Measurements from ENCODE around the gene NT5C3A. TPM values are rescaled to one million over a fixed set of nuclear protein-coding genes. Genes with fewer than 3 reads are reported as not detected.
"Not testable (repeated sequence)": the region's sequence is repeated elsewhere in the genome, so short reads cannot be mapped to it uniquely, and the experiment has no call there.

The NT5C3A gene
- total and polyA plus RNA-seq, 9 donors = 17.4 to 33.0 (median 22.4) TPM

DNA sequence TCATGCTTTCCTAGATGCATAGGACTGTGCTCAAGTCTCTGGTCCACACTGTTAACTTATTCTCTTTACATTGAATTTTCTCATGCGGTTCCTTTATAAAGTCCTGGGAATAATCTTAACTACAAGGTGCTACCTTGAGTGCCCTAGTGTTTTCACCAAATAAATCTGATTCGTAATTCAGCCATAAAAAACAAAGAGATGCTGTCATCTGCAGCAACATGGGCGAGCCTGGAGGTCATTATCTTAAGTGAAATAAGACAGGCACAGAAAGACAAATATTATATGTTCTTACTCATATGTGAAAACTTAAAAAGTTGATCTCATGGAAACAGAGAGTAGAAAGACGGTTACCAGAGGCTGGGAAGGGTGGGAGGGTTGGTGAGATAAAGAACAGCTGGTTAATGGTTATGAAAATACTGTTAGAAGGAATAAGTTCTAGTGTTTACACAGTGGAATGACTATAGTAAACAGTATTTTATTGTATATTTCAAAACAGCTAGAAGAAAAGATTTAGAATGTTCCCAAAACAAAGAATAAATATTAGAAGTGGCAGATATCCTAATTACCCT, 38.3 kb downstream of the NT5C3A start:
- TF ChIP-seq, protein P1, sequence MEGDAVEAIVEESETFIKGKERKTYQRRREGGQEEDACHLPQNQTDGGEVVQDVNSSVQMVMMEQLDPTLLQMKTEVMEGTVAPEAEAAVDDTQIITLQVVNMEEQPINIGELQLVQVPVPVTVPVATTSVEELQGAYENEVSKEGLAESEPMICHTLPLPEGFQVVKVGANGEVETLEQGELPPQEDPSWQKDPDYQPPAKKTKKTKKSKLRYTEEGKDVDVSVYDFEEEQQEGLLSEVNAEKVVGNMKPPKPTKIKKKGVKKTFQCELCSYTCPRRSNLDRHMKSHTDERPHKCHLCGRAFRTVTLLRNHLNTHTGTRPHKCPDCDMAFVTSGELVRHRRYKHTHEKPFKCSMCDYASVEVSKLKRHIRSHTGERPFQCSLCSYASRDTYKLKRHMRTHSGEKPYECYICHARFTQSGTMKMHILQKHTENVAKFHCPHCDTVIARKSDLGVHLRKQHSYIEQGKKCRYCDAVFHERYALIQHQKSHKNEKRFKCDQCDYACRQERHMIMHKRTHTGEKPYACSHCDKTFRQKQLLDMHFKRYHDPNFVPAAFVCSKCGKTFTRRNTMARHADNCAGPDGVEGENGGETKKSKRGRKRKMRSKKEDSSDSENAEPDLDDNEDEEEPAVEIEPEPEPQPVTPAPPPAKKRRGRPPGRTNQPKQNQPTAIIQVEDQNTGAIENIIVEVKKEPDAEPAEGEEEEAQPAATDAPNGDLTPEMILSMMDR (IDR thresholded peaks at IDR 0.05) = no peak
- TF ChIP-seq POLR2A (IDR thresholded peaks at IDR 0.05) (no peak), EP300 (IDR thresholded peaks at IDR 0.05) (no peak)
- no peaks in the 10 kb centered on the region for H3K9me3 ChIP-seq
- 66 to 69% (median 67%) methylated on average over 4 of the region's 4 CpGs for WGBS, 3 donors
- H3K27me3 ChIP-seq = no peaks in the 10 kb centered on the region
- H3K27ac ChIP-seq = no peak overlapping the region
- no peaks in the 10 kb centered on the region for H3K4me1 ChIP-seq (ENCODE audit: insufficient read depth)
- H3K4me3 ChIP-seq = no peak overlapping the region
- intact Hi-C loops (cut with DNase I) = no loop called here
- DNase-seq = no peak
- no peaks in the 10 kb centered on the region for H3K36me3 ChIP-seq

GRCh38 chr7:33012364-33012763, 50.2 kb downstream of the NT5C3A start:
- TF ChIP-seq, protein P1 (IDR thresholded peaks at IDR 0.05) = no peak
- TF ChIP-seq POLR2A (IDR thresholded peaks at IDR 0.05) (no peak), EP300 (IDR thresholded peaks at IDR 0.05) (no peak)
- intact Hi-C loops (cut with DNase I) = no loop called here
- DNase-seq = no peak
- H3K27ac ChIP-seq = no peak overlapping the region
- H3K9me3 ChIP-seq = no peaks in the 10 kb centered on the region
- H3K4me1 ChIP-seq (ENCODE audit: insufficient read depth) = no peaks in the 10 kb centered on the region
- H3K4me3 ChIP-seq = no peak overlapping the region
- no peaks in the 10 kb centered on the region for H3K27me3 ChIP-seq
- no peaks in the 10 kb centered on the region for H3K36me3 ChIP-seq

DNA sequence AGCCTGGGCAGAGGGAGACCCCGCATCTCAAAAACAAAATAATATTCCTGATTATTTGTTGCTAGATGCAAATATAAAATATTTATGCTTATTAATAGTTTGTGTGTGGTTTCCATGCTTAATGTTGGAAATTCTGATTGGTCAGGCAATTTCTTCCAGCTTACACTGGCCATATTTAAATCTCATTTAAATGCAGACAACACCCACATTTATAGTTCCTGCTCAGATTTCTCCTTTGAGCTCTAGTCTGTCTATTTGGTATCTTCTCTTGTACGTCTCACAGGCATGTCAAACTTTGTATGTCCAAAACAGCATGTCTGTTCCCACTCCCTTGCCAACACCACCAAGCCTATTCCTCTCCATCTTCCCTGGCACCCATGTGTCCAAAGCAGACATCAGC, 52.8 kb downstream of the NT5C3A start:
- WGBS, 3 donors = 87 to 92% (median 89%) methylated on average over 2 of the region's 2 CpGs
- intact Hi-C loops (cut with DNase I) = no loop called here
- TF ChIP-seq POLR2A (IDR thresholded peaks at IDR 0.05) = no peak
- TF ChIP-seq, protein P1 (IDR thresholded peaks at IDR 0.05) = no peak
- TF ChIP-seq EP300 (IDR thresholded peaks at IDR 0.05) = no peak
- Histone ChIP-seq H3K27me3 (no peaks in the 10 kb centered on the region), H3K4me1 (ENCODE audit: insufficient read depth) (no peaks in the 10 kb centered on the region), H3K27ac (no peak overlapping the region), H3K4me3 (no peak overlapping the region), H3K9me3 (no peaks in the 10 kb centered on the region), H3K36me3 (no peaks in the 10 kb centered on the region)
- no peak for DNase-seq

- WGBS, 3 donors = 91 to 93% (median 91%) methylated on average over 4 of the region's 4 CpGs
- H3K36me3 ChIP-seq; H3K4me1 ChIP-seq (ENCODE audit: insufficient read depth); DNase-seq; H3K27me3 ChIP-seq; H3K27ac ChIP-seq; H3K4me3 ChIP-seq; intact Hi-C loops (cut with DNase I); H3K9me3 ChIP-seq: not testable (repeated sequence)
Observed at GRCh38 chr7:33005690-33006089, 56.9 kb downstream of the NT5C3A start.

GRCh38 chr7:33005193-33005592, 57.4 kb downstream of the NT5C3A start:
- H3K27me3 ChIP-seq; H3K4me3 ChIP-seq; intact Hi-C loops (cut with DNase I); H3K4me1 ChIP-seq (ENCODE audit: insufficient read depth); DNase-seq; H3K9me3 ChIP-seq; H3K36me3 ChIP-seq; H3K27ac ChIP-seq: not testable (repeated sequence)
- 92 to 96% (median 95%) methylated on average over 7 to 8 of the region's 8 CpGs for WGBS, 3 donors

- H3K4me1 ChIP-seq (ENCODE audit: insufficient read depth); H3K9me3 ChIP-seq; H3K27ac ChIP-seq; H3K36me3 ChIP-seq; DNase-seq; H3K4me3 ChIP-seq; intact Hi-C loops (cut with DNase I); H3K27me3 ChIP-seq: not testable (repeated sequence)
- WGBS, 3 donors = 84 to 91% (median 90%) methylated on average over 10 of the region's 10 CpGs
Observed at GRCh38 chr7:33004104-33004616, 58.4 kb downstream of the NT5C3A start.

- H3K4me3 ChIP-seq; H3K36me3 ChIP-seq; H3K9me3 ChIP-seq; H3K27ac ChIP-seq; intact Hi-C loops (cut with DNase I); DNase-seq; H3K27me3 ChIP-seq; H3K4me1 ChIP-seq (ENCODE audit: insufficient read depth): not testable (repeated sequence)
Observed at GRCh38 chr7:33003111-33003510, 59.5 kb downstream of the NT5C3A start.

DNA sequence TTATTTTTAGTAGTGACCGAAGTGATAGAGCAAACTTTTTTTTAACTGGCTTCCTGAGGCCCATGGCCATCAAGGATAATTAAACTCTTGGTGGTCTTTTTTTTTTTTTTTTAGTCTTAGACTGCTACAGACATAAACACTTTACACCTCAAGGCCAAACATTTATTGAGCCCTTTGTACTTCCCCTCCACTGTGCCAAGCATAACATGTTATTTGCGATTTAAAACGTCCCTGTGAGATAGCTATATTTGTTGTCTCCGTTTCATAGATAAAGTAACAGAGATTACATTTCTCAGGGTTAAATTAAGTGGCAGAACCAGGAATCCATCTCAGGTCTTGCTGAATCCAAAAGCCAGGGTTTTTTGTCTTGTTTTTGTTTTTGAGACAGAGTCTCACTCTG, 63.2 kb downstream of the NT5C3A start:
- intact Hi-C loops (cut with DNase I); H3K9me3 ChIP-seq; H3K4me3 ChIP-seq; H3K36me3 ChIP-seq; H3K27me3 ChIP-seq; DNase-seq; H3K4me1 ChIP-seq (ENCODE audit: insufficient read depth): not testable (repeated sequence)
- WGBS, 3 donors = 3 to 11% (median 6%) methylated on average over 4 of the region's 4 CpGs
- peak overlapping the region; percentile 66 to 74 for H3K27ac ChIP-seq
